HG02642 (cell line): ENCODE results near the gene MDC1.

Source experiments
- ATAC-seq: cut with Tn5 transposase; IDR thresholded peaks from one replicate; pipeline ENCODE4 v1.9.1; 2021; ENCODE audit warnings: mild to moderate bottlenecking; ENCODE audit not compliant: unreplicated experiment, poor library complexity

The MDC1 gene

GRCh38 chr6:30709101-30709868 lies 7.8 kb downstream of the MDC1 start:
- no peak for ATAC-seq

GRCh38 chr6:30707281-30707850 lies 9.7 kb downstream of the MDC1 start:
- no peak for ATAC-seq

DNA sequence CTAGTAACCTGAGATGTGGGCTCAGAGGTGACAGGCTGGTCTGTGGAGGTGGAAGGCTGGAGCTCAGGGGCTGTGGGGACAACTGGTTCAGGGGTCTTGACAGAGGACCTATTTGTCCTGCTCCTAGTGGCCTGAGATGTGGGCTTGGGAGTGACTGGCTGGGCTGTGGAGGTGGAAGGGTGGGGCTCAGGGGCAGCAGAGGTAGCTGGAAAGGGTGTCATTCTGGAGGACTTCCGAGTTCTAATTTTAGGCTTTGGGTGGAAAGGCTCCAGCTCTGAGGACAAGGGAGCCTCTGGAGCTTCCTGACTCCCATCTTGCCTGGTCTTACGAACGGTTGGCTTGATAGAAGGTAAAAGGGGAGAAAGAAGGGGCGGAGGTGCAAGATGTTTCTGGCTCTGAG lies 11.5 kb downstream of the MDC1 start:
- no peak for ATAC-seq

- ATAC-seq: no peak
Measured at GRCh38 chr6:30703821-30704220, 13.3 kb downstream of the MDC1 start.

DNA sequence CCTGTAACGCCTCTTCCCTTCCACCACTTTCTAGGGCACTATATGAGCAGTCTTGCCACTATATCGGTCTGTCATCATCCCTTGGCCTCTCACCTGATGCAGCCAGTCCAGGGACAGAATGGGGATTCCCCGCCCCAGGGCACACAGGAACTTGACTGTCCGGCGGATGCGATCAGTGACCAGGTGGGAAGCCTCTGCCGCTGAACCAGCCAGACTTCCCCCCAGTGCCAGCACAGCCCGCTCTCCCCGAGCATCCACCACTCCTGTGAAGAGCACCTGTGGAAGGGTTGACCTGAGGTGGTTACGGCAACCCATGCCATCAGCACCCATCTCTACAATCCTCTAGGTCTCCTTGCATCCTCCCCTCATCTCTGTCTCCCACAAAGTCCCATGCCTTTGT lies 14.1 kb downstream of the MDC1 start:
- ATAC-seq: no peak

DNA sequence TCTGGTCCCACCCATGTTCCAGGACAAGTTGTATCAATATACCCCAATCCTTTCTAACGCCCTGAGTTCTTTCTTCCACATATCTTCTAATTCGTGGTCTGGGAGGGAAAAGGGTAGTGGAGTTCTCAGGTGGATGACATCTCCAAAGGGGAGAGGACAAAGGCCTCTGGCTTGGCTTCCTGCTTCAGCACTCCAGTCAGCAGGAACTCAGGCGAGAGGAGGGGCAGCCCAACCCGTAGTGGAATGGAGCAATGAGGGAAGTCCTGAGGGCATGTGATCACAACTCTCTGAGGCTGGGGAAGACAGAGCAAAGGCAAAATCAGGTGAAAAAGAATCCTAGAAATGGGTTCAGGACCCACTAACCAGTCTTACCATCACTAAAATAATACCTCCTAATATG lies 16.7 kb downstream of the MDC1 start:
- no peak for ATAC-seq

DNA sequence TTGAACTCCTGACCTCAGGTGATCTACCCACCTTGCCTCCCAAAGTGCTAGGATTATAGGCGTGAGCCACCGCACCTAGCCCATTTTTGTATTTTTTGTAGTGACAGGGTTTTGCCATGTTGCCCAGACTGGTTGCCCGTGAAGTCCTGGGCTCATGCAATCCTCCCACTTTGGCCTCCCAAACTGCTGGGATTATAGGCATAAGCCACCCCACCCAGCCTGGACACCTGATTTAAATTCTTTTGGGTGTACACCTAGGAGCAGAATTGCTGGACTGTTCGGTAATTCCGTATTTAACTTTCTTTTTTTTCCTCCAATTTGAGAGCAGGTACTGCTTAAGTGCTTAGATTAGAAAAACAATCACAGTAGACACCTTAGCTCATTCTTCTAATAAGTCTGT lies 20.6 kb downstream of the MDC1 start:
- no peak for ATAC-seq

DNA sequence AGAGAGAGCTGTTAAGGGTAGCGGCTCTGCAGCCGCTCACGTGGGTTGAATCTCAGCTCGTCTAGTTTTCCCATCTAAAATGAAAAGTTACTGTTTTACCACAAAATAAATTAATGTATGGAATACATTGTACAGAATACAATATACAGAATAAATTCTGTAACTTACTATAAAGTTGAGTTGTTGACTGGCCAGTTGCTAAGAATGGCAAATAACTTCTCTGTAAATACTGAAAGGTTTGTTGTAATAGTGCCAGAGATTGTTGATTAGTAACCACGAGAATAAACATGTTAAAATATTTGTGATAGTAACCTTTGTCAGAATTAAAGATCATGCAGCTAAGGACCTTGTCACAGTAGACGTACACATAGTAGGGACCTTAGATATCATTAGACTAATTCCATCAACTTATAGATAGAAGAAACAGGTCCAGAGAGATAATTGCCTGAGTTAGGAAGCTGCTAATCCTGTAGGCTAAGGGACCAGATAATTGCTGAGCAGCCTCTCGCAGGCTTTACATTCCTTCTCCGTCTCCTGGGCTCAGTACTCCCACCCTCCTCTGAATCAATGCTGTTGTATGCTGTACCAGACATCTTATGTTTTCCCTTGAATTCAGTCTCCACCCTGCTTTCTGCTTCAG lies 25.8 kb downstream of the MDC1 start:
- ATAC-seq: no peak

- ATAC-seq: peak; percentile 35
Measured at GRCh38 chr6:30690403-30691207, 26.5 kb downstream of the MDC1 start, which contains the start of gene NRM. TSS of gene NRM (minus strand) at chr6:30690984. CDS start at chr6:30690974, 10 bp downstream.

- no peak for ATAC-seq
Measured at GRCh38 chr6:30689985-30690384, 27.1 kb downstream of the MDC1 start.

GRCh38 chr6:30689022-30689865 lies 27.8 kb downstream of the MDC1 start:
- no peak for ATAC-seq

- ATAC-seq: no peak
Measured at GRCh38 chr6:30688569-30688968, 28.5 kb downstream of the MDC1 start.

- no peak for ATAC-seq
Measured at GRCh38 chr6:30687659-30688431, 29.2 kb downstream of the MDC1 start.

DNA sequence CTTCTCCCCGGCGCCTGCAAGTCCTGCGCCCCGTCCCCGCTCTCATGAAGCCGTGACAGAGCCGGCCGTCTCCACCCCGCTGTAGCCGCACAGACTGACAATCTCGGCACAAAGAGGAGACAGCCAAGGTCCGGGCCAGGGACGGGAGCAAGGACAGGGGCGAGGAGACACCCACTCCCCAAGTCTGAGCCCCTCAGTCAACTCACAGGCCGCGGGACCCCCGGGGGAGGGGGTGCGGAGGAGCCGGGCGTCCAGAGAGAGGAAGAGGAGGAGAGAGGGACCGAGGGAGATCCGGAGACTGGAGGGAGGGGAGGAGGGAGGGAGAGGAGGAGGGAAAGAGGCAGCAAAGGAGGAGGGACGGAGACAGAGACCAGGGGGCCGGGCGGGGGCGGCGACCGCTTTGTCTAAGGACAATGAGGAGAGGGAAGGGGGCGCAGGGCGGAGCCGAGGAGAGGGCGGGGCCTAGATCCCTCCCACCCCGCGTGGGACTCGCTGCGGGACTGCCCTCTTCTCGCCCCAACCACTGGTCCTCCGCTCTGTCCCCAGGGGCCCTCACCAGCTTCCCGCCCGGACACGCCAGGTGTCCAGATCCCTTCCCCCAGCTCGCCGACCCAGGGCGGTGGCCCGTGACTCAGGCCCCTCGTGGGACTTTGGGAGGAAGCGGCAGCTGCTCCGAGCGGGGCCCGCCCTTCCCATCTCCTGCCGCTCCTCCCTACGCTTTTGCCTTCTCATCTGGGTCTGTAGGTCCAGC lies 30.0 kb downstream of the MDC1 start:
- peak; percentile 48 for ATAC-seq

DNA sequence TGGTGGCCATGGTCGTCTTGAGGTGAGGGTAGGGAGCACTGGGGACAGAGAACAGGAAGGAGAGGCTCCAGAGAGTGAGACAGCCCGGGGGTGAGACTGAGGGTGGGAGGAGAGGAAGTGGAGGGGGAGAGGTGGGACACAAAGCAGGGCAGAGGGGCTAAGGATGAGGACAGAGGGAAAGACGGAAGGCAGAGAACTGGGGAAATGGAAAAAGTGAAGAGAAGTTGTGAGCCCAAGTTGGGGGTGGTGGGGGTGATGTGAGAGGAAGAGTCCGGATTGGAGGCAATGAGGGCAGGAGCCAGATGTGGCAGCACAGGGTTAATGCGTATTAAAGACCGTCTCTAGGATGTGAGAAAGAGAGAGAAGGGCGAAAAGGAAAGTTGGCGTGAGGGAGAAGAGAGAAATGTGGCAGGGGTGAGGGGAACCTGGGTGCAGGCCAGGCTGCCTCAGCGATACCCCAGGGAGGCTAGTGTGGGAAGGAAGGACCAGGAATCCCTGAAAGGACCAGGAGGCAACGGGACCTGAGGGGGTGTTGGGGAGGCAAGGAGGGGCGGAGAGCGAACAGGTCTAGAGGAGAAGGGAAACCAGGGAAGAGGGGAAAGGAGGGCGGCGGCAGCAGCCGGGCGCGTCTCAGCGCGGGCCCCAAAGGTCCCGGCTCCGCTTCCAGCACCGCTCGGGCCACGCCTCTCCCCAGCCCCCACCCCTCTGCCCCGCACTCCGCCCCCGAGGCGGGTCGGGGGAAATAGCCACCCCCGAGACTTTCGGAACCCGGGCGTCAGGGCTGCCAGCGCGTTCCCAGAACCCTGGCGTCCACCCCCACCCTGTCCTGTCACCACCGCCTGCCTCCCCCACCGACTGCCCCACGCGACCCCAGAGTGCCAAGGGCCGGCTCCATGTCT lies 30.8 kb downstream of the MDC1 start, which contains the start of gene PPP1R18:
TSS of gene PPP1R18 (minus strand) at position 637 of the 899 bp plus-strand sequence. CDS start at position 10, 627 bp downstream.
- peak; percentile 26 for ATAC-seq

DNA sequence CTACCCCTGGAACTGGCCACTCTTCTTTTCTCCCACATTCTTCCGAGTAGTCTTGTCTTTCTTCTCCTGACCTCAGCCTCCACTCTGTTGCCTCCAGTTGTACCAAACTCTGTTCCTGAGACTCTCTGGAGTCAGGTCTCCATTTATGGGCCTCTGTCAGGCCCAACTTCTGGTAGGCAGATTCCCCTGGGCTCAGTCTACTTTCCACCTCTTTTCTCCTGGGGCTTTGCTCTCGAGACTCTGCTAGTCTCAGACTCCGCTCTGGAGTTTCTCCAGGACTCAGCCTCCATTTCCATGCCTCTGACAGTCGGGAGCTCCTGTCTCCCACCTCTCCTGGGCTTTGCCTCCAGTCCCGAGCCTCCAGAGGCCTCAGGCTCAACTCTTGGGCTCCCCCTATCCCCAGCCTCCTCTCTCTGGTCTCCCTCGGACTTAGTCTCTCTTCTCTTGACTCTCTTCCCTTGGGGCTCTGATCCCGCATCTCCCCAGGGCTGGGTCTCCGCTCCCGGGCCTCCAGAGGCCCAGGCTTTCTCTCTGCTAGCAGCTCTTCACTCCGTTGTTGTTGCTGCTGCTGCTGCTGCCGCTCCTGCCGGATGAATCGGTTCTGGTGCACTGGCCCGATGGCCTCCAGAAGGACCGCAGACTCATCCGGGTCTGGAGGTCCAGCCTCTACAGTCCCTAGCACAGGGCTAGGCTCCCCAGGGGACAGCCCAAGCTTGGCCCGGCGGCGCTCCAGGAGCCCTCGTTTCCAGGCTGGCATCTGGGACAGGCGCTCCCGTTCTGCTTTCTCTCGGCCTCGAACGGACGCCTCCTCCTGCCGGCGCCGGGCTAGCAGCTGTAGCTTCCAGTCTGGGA lies 31.7 kb downstream of the MDC1 start:
- no peak for ATAC-seq
